HG02678 (cell line): ENCODE measurements around the gene KDM3A.

ENCODE experiments used
- ATAC-seq: cut with Tn5 transposase; IDR thresholded peaks from one replicate; pipeline ENCODE4 v1.9.1; 2021; ENCODE audit warnings: mild to moderate bottlenecking, moderate library complexity; ENCODE audit not compliant: unreplicated experiment

KDM3A gene

GRCh38 chr2:86440631-86441391 is at the start of gene KDM3A:
Gene KDM3A (plus strand): TSS chr2:86441371. CDS start chr2:86442048, 677 bp downstream.
- peak; percentile 82 for ATAC-seq

- no peak for ATAC-seq
Observed at GRCh38 chr2:86392873-86393518, 48.2 kb upstream of the KDM3A start.

- no peak for ATAC-seq
Observed at GRCh38 chr2:86393521-86394491, 47.4 kb upstream of the KDM3A start.

GRCh38 chr2:86396291-86396785 is 44.8 kb upstream of the KDM3A start:
- ATAC-seq, result no peak

- no peak for ATAC-seq
Observed at GRCh38 chr2:86397986-86398385, 43.2 kb upstream of the KDM3A start.

- ATAC-seq, result no peak
Observed at GRCh38 chr2:86398500-86399474, 42.4 kb upstream of the KDM3A start.

GRCh38 chr2:86400321-86400720 is 40.9 kb upstream of the KDM3A start:
- ATAC-seq, result no peak

GRCh38 chr2:86410581-86410980 is 30.6 kb upstream of the KDM3A start:
- ATAC-seq, result no peak

- no peak for ATAC-seq
Observed at GRCh38 chr2:86411396-86411795, 29.8 kb upstream of the KDM3A start.

- ATAC-seq, result no peak
Observed at GRCh38 chr2:86412007-86412406, 29.2 kb upstream of the KDM3A start.

- no peak for ATAC-seq
Observed at GRCh38 chr2:86413296-86414094, 27.7 kb upstream of the KDM3A start.

GRCh38 chr2:86414996-86415395 is 26.2 kb upstream of the KDM3A start:
- no peak for ATAC-seq

- ATAC-seq, result no peak
Observed at GRCh38 chr2:86416146-86416545, 25.0 kb upstream of the KDM3A start.

- no peak for ATAC-seq
Observed at GRCh38 chr2:86417961-86418360, 23.2 kb upstream of the KDM3A start.

- ATAC-seq, result no peak
Observed at GRCh38 chr2:86420913-86421312, 20.3 kb upstream of the KDM3A start.

GRCh38 chr2:86426271-86426670 is 14.9 kb upstream of the KDM3A start:
- ATAC-seq, result no peak

- no peak for ATAC-seq
Observed at GRCh38 chr2:86429335-86429734, 11.8 kb upstream of the KDM3A start.

- ATAC-seq, result no peak
Observed at GRCh38 chr2:86430368-86430767, 10.8 kb upstream of the KDM3A start.

GRCh38 chr2:86433137-86433536 is 8.0 kb upstream of the KDM3A start:
- ATAC-seq, result no peak
